Stimulated activated CD8-positive, alpha-beta memory T cell treated with anti-CD3 and anti-CD28 coated beads, Interleukin-12 subunit alpha, Interleukin-12 subunit beta, amount 100 ng/mL, for 24 hours (primary cell): ENCODE results near the gene DMD.
"Not testable (repeated sequence)": the region's sequence is repeated elsewhere in the genome, so short reads cannot be mapped to it uniquely, and the experiment has no call there.

ENCODE experiments used
- DNase-seq: peaks from one replicate; pipeline ENCODE4 v3.0.0-alpha.2; 2020; ENCODE audit errors: extremely low read depth

The DMD gene

GRCh38 chrX:32618154-32618553, 593.2 kb downstream of the DMD start:
- no peak for DNase-seq

DNA sequence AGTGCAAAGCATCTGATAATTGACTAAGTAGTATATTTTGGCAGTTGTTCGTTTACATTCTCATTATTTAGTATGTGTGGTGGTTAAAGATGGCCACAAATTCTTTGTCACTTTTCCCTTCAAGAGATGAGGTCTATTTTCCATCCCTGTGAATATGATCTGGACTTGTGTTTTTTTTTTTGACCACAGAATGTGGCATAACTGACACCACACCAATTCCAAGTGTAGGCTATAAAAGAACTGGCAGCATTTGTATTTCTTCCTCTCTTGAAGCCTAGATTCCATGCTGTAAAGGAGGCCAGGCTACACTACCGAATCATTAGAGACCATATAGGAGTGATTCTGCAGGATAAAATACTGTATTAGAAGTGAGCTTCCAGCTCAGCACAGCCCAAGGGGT, 596.6 kb downstream of the DMD start:
- no peak for DNase-seq

- no peak for DNase-seq
Measured at GRCh38 chrX:32599156-32599555, 612.2 kb downstream of the DMD start.

GRCh38 chrX:32598707-32599106, 612.6 kb downstream of the DMD start:
- no peak for DNase-seq

DNA sequence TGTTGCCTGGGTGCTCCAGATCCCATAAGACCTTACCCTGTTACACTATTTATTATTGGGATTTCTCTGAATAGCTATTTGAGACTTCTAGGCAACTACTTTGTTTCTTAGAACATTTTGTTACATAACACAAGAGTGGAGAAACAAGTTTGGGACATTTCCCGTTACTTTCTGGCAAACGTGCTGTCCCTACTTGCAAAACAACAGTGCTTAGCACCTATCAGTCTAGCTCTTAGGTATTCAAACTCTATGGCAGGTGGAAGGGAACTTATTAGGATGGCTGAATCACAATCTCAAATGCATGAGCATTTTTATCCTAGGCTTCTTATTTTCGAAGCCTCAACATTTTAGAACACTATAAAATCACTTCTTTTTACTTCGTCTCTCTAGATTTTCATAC, 613.6 kb downstream of the DMD start:
- no peak for DNase-seq

DNA sequence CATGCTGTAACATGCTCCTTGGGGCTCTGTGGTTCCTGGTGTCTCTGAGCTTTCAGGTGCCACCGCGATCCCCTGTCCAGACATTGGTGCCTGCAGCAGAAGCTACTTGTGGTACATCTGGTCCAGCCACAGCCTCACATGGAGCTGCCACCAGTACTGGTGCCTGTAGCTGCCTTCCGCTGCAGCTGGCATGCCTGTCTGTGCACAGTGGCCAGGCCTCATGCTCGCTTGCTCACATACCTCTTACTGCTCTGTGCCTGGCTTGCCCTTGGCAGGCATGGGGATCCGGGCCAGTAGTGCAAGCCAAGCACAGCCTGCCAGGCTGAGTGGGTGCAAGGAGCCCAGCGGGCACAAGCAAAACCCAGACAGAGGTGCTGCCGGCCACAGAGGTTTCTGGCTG, 618.6 kb downstream of the DMD start:
- no peak for DNase-seq

DNA sequence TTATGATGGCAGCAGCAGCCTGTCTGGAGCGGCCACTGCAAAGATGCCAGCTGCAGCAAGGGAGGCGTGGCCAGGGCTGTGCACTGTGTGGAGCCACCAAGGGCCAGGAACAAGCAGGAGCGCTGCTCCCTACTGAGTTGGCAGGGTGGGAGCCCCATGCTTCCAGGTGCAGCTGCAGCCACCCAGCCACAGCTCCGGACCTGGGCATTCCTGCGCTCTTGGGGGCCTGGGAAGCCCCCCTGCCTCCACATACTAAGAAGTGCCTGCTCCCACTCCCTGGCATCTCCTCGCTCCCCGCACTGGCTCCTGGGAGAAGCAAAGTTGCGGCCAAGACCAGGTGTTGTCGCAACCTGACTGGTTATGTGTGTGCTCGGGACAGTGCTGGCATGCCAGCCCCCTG, 619.8 kb downstream of the DMD start:
- no peak for DNase-seq

- no peak for DNase-seq
Measured at GRCh38 chrX:32582729-32583128, 628.6 kb downstream of the DMD start.

DNA sequence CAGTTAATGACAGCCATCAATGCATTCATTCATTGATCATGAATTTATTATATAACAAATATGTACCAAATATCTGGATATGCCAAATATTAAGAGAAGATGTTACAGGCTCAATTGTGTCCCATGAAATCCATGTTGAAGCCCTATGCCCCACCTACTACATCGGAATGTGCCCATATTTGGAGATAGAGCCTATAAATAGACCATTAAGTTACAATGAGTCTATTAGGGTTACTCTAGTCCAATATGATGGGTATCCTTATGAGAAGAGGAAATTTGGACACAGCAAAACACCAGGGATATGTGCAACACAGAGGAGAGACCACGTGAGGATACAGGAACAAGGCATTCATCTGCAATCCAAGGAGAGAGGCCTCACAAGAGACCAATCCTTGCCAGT, 634.5 kb downstream of the DMD start:
- DNase-seq = no peak

DNA sequence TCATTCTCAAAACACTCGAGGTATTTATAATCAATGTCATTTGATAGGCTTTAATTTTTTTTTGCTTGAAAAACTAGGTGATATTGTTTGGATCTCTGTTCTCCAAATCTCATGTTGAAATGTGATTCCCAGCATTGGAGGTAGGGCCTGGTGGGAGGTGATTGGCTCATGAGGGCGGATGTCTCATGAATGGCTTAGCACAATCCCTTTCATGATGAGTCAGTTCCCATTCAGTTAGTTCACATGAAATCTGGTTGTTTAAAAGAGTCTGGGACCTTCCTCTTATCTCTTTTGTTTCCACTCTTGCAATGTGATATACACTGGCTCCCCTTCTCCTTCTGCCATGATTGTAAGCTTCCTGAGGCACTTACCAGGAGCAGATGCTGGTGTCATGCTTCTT, 638.7 kb downstream of the DMD start:
- DNase-seq = no peak

DNA sequence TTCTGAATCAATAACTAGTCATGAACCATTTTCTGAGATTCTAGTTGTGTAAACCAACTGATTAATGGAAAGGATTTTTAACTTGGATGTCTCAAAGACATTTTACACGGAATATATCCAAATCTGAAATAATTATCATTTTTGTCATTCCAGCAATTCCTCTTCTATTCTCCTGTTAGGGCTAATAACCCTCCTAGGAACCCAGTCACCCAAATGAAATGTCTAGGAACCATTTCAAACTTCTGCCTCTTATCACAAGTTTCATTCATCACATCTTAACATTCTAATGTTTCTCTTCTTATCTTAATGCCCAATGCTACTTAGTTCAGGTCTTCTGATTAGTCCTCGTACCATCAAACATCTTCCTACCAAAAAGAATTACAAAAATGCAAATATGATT, 639.8 kb downstream of the DMD start:
- no peak for DNase-seq

DNA sequence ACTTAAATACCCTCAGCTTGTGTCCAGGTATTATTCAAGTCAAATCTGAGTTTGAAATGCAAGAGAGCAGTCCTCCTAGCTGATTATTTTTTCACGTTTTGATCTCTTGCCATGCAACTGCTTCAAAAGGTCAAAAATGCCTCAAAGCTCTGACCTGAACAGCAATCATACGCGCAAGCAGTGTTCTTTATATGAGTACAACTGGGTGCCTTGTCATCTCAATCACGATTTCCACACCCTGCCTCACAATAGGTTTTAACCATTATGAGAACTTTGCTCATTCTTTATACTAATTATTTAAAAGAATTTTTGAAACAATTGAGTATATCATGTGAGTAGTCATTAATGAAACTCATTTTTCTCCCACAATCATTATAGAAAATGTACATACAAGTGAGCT, 649.1 kb downstream of the DMD start:
- no peak for DNase-seq

- no peak for DNase-seq
Measured at GRCh38 chrX:32545101-32545500, 666.2 kb downstream of the DMD start.

DNA sequence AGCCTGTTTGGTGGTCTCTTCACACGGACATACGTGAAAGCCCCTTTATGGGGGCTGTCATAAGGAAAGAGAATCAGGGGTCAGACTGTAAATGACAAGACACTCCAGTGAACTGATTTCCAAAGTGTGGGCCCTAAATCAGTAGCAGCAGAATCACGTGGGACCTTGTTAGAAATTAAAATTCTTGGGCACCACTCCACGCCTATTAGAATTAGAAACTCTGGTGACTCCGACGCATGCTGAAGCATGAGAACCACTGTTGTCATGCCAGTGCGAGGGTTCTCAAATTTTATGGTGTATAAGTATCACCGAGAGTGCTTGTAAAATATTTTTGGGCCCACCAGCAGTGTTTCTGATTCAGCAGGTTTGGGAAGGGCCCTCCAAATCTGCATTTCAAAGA, 672.8 kb downstream of the DMD start:
- DNase-seq = no peak

DNA sequence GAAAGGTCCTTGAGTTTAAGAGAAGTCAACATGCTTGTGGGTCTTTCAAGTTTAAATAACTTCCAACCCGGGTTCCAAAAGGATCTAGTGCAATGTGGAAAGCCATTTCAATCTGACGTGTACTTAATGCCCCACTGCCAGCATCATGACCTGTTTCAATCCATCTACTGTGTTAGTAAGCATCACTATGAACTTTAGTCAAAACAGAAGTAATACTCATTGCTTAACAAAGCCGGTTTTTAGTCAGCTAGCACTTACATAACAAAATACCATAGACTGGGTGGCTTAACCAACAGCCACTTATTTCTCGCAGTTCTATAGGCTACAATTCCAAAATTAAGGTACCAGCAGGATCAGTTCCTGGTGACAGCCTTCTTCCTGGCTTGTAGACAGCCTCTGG, 677.5 kb downstream of the DMD start:
- no peak for DNase-seq

- DNase-seq = no peak
Measured at GRCh38 chrX:32532262-32532661, 679.1 kb downstream of the DMD start.

- DNase-seq = no peak
Measured at GRCh38 chrX:32530802-32531403, 680.4 kb downstream of the DMD start.

GRCh38 chrX:32528451-32528850, 682.9 kb downstream of the DMD start:
- not testable (repeated sequence) for DNase-seq

DNA sequence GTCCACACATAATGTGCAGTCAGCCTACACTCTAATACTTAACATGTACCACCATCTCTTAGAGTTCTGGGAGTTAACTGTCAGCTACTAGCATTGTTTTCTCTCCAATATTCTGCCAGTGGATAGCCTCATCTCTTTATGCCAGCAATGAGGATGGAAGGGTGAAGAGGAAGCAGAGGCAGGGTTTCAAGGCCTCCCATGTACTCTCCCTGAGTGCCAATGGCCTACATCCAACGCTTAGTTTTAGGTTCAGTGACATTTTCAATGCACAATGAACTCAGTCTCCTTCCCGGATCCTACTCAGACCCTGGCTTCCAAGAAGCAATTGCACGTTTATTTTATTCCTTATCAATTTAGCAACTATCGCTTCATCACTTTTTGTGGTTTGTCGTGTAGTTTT, 686.1 kb downstream of the DMD start:
- DNase-seq = no peak

- no peak for DNase-seq
Measured at GRCh38 chrX:32524385-32524784, 687.0 kb downstream of the DMD start.

DNA sequence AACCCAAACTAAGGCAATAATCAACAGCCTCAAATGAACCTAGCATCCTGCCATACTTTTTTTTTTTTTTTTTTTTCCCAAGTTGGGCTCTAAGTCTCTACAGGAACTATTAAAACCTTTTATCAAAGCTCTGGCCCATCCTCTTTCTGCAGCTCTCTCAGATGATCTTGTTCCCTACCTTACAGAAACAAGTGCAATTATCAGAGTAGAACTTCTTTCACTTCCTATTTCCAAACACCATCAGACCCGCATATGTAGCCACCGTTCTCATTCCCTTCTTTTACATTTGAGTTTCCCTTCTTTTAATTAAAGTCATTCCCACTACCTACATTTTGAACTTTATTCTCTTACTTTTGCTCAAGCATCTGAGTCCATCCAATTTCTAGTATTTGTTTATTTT, 690.6 kb downstream of the DMD start:
- DNase-seq = no peak

DNA sequence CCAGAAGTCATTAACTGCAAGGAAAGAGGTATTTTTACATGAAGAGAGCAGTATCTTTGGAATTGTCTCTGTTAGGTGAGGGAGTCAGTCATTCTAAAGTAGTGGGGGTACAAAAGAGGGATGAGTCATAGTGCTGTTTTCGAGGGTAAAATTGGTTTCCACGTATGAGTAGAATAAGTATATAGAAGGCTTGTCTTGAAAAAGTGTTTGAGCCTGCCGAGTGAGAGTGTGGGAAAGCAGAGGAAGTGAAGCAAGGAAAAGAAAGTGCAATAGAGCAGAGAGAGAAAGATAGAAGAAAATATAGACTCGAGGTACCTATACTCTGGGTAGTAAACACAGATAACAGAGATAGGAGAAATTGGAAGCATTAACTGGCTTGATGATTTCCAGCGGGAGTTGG, 696.4 kb downstream of the DMD start:
- DNase-seq = no peak

- no peak for DNase-seq
Measured at GRCh38 chrX:32501606-32502005, 709.7 kb downstream of the DMD start.

- no peak for DNase-seq
Measured at GRCh38 chrX:32496671-32497070, 714.7 kb downstream of the DMD start.

DNA sequence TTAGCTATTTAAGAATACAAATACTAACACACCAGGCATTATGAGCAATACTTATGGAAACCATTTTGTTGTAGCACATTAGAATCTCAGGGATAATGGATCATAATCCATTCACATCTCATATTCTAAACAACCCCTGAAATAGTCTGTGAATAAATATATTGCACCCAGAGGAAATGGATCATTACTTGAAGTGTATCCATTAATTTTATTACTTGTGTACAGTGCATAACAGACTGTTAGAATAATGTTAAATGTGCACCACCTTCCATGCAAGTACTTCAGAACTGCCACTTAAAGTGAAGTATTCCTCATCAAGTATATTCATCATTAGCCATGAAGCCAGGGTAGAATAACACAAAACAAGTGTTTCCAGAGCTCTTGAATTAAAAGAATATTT, 715.5 kb downstream of the DMD start:
- DNase-seq = no peak
